Activated naive CD4-positive, alpha-beta T cell treated with anti-CD3 and anti-CD28 coated beads, Interleukin-2, amount 50 U/mL, for 16 hours (primary cell): ENCODE measurements around the gene CHCHD6.

Source experiments
- DNase-seq: peaks from one replicate; pipeline ENCODE4 v3.0.0-alpha.2; 2020

The CHCHD6 gene

DNA sequence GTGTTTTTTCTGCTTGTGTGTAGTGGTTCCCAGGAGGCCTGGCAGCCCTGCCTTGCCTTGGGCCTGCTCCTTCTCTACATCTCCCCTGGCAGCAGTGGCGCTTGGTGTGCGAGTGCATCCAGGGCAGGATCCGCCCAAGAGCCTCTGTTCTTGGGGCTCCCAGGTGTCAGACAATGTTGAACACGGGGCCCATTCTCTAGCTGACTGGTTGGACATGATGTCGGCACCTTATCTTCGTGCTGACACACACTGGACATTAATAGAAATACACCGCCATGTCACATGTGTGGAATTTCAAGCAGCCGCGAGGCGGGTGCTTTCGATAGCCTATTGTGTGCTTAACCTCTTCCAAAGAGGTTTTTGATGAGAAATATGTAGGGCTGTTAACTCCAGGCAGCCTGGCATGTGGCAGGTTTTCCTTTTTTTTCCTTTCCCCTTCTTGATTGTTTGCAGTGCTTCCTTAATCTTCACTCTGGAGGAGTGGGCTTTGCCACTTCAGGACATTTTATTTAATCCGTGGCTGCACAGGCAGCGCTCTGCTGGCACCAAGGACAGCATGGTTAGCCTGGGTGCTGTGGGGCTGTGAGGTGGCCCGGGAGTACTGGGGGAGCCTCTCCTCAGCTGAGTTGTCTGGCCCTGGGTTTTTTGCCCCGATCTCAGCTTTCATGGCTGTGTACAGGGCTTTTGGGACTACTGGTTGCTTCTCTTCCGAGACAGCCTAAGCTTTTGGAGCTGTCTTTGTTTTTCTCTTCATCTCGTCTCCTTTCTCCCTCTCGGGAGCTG, 42.5 kb downstream of the CHCHD6 start:
- no peak for DNase-seq

DNA sequence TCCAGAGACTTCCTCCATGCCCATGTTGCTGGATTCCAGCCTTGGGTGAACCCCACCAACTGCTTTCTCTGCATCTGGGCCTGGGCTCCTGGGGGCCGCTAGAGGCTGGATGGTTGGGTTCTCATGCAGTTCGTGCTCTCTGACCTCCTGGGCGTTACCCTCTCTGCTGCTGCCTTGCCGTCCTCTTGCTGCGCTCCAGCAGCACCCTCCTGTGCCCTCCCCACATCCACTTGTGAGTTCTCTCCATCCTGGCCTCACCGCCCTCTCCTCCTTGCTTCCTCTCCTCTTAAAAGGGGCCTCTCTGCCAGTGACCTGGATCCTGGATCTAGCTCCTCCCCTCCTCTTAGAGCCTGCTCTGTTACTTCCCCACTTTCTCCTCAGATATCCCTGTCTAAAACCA, 43.7 kb downstream of the CHCHD6 start:
- no peak for DNase-seq

DNA sequence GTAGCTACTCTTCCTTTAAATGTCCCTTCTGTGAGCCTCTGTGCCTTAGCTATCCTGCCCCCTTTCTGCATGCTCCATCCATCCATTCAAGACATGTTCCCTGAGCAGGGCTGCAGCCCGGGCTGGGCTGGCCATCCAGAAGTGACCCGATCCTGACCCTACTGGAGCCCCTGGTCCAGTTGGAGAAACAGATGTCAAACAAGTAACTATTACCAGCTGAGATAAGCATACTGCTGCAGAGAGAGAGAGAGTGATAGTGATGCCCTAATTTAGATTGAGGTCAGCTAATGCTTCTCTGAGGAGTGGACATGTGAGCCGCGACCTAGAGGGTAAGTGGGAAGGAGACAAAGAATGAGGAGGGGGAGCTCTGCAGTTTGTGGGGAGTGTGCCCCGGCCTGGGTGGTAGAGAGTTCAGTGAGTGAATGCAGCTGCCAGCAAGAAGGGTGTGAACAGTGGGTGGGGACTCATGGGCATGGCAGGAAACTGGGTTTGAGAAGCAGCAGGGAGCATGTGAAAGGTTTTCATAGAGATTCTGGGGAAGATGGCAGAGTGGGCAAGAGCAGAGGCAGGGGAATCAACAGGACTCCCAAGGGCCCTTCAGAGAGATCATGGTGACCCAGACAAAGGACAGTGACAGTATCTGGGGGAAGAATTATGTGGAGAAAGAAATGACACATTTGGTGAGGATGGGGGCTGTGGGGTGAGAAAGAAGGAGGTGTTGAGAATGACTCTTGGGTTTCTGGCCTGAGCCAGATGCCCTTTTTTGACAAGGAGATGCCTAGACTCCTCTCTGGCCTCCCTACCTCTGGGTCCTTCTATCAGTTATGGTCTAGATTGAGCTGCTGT, 44.9 kb downstream of the CHCHD6 start:
- no peak for DNase-seq

- DNase-seq = no peak
Observed at GRCh38 chr3:126749547-126749875, 45.5 kb downstream of the CHCHD6 start.

DNA sequence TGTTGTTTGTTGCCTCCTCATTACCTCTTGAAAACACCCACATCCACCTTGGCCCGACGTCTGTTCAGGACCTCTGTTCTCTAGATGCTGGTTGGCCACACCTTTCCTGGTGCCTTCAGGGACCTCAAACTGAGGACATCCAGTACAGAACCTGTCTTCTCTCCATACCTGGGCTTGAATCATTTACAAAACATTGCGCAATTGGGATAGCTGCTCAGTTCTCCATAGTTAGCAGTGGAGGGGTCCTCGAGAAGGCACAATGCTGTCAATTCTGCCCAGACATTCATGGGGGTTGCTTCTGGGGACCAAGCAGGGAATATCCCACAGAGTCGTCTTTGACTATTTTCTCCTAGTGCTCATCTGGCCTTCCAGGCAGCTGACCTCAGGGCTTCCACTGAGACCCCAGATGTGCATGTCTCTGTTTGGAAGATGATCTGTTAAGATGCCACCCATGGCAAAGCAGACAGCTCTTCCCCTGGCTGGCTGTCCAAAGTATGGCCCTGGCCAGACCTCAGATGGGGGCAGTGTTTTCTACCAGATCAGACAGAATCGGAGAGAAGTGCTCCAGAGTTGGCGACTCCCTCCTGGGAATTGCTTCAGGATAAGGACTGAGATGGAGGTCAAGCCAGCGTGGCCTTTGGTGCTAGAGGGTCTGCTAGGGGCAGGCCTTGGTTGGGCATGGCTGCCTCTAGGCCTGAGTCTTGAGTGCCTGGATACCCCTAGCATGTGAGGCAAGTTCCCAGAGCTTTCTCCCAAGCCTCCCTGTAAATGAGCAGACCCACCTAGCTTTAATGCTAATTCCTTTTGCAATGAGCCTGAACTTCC, 46.1 kb downstream of the CHCHD6 start:
- no peak for DNase-seq

- no peak for DNase-seq
Observed at GRCh38 chr3:126750756-126751121, 46.7 kb downstream of the CHCHD6 start.

GRCh38 chr3:126751611-126752302, 47.7 kb downstream of the CHCHD6 start:
- DNase-seq = no peak

DNA sequence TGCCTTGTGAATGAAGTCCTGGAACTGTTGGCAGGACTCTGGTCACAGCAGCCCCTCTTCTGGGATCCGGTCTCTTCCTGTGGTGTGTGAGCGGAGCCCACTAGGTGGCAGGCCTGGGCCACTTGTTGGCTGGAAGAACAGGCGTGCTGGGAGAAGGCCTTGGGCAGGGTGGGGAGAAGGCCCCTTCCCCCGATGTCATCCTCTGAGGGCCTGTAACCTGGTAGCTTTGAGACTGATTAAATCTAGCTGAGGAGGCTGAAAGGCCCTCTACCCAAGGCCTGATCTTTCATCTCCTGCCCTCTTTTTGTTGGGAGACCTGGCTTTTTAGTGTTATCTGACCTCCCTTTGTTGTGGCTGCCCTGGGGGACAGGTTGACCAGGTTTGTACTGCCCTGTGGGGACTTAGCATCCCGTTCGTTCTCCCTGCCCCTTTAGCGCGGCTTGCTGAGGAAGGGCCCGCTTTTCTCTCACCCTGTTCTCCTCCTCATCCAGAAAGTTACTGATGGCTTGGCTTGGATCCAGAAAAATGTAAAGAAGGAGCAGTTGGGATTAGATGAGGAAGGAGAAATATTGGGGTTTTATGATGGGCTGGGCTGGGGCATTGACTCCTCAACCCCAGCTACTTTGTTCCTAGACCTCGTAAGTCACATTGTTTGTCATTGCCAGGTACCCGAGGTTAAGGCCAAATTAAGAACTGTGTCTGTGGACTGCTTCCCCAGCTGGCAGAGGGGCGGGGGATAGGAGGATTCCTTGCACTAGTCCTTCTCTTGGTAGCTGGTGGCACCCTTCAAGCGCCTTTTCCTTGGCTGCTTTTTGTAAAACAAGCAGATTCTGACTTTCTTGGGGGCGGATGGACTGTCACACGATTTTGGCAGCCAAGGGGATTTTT, 48.5 kb downstream of the CHCHD6 start:
- peak; percentile 37 for DNase-seq

GRCh38 chr3:126753191-126754160, 49.4 kb downstream of the CHCHD6 start:
- DNase-seq = no peak

DNA sequence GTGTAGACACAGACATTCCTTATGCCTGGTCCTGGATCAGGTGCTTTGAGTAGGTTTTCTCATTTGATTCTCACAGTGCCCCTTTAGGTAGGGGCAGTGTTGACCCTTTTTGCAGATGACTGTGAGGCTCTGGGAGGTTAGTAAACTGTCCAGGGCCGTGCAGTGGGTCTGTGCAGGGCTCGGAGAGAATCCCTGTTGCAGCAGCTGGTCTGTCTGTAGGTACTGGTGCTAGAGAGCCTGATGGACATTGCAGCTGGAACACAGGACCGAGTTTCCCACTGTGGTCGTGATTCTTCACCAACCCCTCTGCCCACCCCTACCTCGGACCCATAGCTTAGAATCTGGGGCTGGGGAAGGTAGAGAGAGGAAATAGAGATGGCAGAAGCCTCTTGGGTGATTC, 51.8 kb downstream of the CHCHD6 start:
- no peak for DNase-seq

- no peak for DNase-seq
Observed at GRCh38 chr3:126758026-126758425, 54.0 kb downstream of the CHCHD6 start.

DNA sequence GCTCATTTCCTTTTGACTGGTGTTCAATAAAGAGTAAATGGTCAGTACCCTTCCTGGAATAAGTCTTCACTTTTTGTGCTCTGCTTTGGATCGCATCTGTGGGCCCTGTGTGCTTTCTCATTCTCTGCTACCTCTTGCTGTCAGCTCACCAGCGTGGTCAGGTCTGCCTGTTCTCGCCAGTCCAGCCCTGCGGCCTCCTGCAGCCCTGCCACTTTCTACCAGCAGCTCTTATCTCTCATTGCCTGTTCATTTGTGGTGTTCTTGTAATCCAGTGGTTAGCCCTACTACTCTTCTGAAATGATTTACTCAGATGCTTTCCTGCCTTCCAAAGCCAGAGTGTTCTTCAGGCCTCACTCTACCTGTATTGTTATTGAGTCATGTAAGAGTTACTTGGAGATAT, 54.8 kb downstream of the CHCHD6 start:
- DNase-seq = no peak

- DNase-seq = no peak
Observed at GRCh38 chr3:126760541-126760940, 56.5 kb downstream of the CHCHD6 start.

DNA sequence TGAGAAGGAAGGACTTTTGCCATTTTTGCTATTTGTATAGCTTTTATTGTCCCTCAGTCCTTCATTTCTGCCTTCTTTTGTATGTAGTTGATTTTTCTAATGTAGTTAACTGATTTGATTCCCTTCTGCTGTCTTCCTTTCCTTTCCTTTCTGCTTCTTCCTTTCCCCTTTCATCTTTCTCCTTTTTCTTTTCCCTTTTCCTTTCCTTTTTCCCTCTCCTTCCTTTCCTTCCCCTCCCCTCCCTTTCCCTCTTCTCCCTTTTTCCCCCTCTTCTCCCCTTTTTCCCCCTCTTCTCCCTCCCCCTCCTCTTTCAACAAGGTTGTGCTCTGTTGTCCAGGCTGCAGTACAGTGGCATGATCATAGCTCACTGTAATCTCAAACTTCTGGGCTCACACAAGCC, 59.0 kb downstream of the CHCHD6 start:
- no peak for DNase-seq

GRCh38 chr3:126765187-126766069, 61.4 kb downstream of the CHCHD6 start:
- no peak for DNase-seq

- DNase-seq = no peak
Observed at GRCh38 chr3:126766653-126767052, 62.6 kb downstream of the CHCHD6 start.

GRCh38 chr3:126768903-126769302, 64.9 kb downstream of the CHCHD6 start:
- DNase-seq = no peak

- no peak for DNase-seq
Observed at GRCh38 chr3:126770096-126770495, 66.1 kb downstream of the CHCHD6 start.

GRCh38 chr3:126773167-126773566, 69.1 kb downstream of the CHCHD6 start:
- DNase-seq = no peak

DNA sequence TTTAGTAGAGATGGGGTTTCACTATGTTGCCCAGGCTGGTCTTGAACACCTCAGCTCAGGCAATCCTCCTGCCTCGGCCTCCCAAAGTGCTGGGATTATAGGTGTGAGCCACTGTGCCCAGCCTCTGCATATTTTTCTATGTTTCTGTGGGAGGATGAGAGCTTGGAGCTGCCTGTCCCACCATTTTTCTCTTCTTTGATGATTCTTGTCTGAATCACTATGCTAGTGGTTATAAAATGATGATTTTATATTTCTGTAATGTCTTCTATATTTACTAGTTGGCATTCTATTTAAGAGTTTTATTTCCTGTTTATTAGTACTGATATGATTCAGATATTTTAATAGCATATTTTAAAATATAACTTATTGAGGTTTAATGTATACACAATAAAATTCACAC, 69.7 kb downstream of the CHCHD6 start:
- DNase-seq = no peak
